Skeletal muscle tissue (tissue), 4 donors: ENCODE data around the gene KDM2B. TPM values are rescaled to one million over a fixed set of nuclear protein-coding genes. Genes with fewer than 3 reads are reported as not detected.

Experiments used
- H3K27ac ChIP-seq: one replicate; pipeline ENCODE4 v1.7.0; 2013; ENCODE audit warnings: mild to moderate bottlenecking, low read depth, low read length, inconsistent platforms
- H3K27me3 ChIP-seq, 3 donors: one replicate each; pipeline ENCODE4 v1.7.0; 2013; ENCODE audit warnings: low read length in 3 of 3; ENCODE audit not compliant: control insufficient read depth in 3 of 3, insufficient read depth in 3 of 3
- H3K36me3 ChIP-seq, 3 donors: one replicate each; pipeline ENCODE4 v1.7.0; 2013; ENCODE audit warnings: low read length in 3 of 3; ENCODE audit not compliant: control insufficient read depth in 3 of 3, insufficient read depth in 3 of 3
- H3K4me1 ChIP-seq, 3 donors: one replicate each; pipeline ENCODE4 v1.7.0; 2013; ENCODE audit warnings: low read length in 3 of 3, mild to moderate bottlenecking in 3 of 3; ENCODE audit not compliant: control insufficient read depth in 3 of 3, insufficient read depth in 3 of 3
- H3K4me3 ChIP-seq, 3 donors: one replicate each; pipeline ENCODE4 v1.7.0; 2013; ENCODE audit warnings: low read length in 3 of 3
- H3K9ac ChIP-seq, 3 donors: one replicate each; pipeline ENCODE4 v1.7.0; 2013; ENCODE audit warnings: low read length in 3 of 3, mild to moderate bottlenecking in 3 of 3, moderate library complexity in 2 of 3, low read depth in 1 of 3
- H3K9me3 ChIP-seq, 3 donors: one replicate each; pipeline ENCODE4 v1.7.0; 2013; ENCODE audit warnings: low read length in 3 of 3; ENCODE audit not compliant: control insufficient read depth in 3 of 3
- total RNA-seq: library from RNA; depleted of rRNA; stranded (reverse); fragments of >200 nt; gene quantifications from one replicate; pipeline ENCODE4 v1.2.3, GENCODE V29; 2014
- donor health status: Osteomylitis.

KDM2B gene
- total RNA-seq, 1 donor from 2014 or later: 28.7 TPM

DNA sequence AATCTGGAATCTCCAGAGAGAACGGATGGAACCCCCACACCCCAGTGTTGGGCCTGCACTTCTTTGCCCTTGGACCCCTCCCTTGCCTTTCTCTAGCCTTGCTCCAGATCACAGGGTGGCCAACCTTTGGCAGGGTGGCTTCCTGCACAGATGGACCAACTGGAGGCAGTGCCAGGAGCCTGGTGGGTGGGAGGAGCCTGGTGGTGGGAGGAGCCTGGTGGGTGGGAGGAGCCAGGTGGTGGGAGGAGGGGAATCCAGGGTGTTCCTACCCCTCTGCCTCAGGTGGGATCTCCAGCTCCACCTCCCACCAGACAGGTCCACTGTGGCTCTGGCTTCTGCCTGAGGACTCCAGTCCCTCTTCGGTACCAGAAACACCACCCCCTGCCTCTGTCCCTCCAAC is 30.5 kb upstream of the KDM2B start:
- peaks cover 11 to 15% (median 11%) of the 10 kb centered on the region in 3 donors for H3K4me1 ChIP-seq
- H3K36me3 ChIP-seq: no peaks in the 10 kb centered on the region
- H3K27me3 ChIP-seq: no peaks in the 10 kb centered on the region
- H3K9me3 ChIP-seq: no peaks in the 10 kb centered on the region
- peak overlapping the region; percentile 83 for H3K27ac ChIP-seq
- peak overlapping the region in 1 of 3 donors; percentile 81 for H3K9ac ChIP-seq
- no peak overlapping the region for H3K4me3 ChIP-seq

DNA sequence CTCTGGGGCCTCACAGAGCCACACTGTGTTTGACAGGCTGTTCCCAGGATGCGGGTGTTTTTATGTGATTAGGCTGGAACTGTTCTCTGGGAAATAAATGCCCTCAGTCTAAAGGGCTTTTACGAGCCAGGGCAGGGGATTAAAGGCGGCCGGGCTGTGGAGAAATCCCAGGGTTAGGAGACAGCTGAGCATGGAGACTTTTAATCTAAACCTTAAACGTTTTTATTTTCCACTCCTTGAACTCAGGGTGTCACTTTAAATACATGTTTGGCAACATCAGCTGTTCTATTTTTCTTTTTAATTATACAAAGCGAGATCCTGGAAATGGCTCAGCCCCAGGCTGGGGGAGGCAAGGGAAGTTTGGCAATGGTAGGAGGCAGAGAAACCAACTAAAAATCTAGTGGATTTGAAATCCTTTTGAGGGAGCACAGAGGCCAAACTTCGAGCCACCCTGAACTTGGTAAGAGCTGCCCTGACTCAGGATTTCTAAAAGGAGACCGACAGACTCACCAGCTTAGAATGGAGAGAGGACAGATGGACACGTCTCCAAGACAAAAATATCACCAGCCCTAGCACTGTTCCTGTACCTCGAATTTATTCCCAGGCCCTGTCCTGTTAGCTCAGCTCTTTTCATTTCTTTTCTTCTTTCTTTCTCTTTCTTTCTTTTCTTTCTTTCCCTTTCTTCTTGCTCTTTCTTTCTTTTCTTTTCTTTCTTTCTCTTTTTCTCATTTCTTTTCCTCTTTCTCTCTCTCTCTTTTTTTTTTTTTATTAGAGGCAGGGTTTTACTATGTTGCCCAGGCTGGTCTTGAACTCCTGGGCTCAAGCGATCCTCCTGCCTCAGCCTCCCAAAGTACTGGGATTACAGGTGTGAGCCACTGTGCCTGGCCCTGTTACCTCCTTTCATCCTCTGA is 29.7 kb upstream of the KDM2B start:
- Histone ChIP-seq H3K27me3 (no peaks in the 10 kb centered on the region), H3K4me1 (peaks cover 11 to 15% (median 11%) of the 10 kb centered on the region in 3 donors), H3K9ac (peak overlapping the region; percentile 55 to 81 (median 76)), H3K9me3 (no peaks in the 10 kb centered on the region), H3K36me3 (no peaks in the 10 kb centered on the region), H3K27ac (peak overlapping the region; percentile 83), H3K4me3 (no peak overlapping the region)

DNA sequence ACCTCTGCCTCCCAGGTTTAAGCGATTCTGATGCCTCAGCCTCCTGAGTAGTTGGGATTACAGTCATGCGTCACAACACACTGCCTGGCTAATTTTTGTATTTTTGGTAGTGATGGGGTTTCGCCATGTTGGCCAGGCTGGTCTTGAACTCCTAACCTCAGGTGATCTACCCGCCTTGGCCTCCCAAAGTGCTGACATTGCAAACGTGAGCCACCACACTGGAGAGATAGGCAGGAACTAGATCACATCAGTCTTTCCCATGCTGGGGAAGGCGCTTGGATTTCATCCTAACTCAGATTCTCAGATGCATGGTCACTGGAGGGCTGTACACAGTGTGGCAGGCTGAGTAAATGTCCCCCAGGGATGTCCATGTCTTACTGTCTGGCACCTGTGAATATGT is 27.5 kb upstream of the KDM2B start:
- H3K9me3 ChIP-seq: no peaks in the 10 kb centered on the region
- H3K27me3 ChIP-seq: no peaks in the 10 kb centered on the region
- no peaks in the 10 kb centered on the region for H3K36me3 ChIP-seq
- H3K9ac ChIP-seq: no peak overlapping the region
- H3K4me3 ChIP-seq: no peak overlapping the region
- no peak overlapping the region for H3K27ac ChIP-seq
- peaks cover 11 to 13% (median 11%) of the 10 kb centered on the region in 3 donors for H3K4me1 ChIP-seq

DNA sequence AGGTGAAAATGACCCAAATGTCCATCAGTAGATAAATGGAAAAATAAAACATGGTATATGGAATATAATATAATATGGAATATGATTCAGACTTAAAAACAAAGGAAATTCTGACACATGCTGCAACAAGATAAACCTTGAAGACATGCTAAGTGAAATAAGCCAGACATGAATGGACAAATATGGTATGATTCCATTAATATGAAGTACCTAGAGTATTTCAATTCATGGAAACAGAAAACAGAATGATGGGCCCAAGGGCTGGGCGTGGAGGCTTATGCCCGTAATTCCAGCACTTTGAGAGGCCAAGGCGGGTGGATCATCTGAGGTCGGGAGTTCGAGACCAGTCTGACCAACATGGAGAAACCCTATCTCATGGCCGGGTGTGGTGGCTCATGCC is 22.8 kb upstream of the KDM2B start:
- Histone ChIP-seq H3K9ac (no peak overlapping the region), H3K36me3 (no peaks in the 10 kb centered on the region), H3K9me3 (no peaks in the 10 kb centered on the region), H3K27me3 (no peaks in the 10 kb centered on the region), H3K4me1 (no peaks in the 10 kb centered on the region), H3K4me3 (no peak overlapping the region), H3K27ac (no peak overlapping the region)

DNA sequence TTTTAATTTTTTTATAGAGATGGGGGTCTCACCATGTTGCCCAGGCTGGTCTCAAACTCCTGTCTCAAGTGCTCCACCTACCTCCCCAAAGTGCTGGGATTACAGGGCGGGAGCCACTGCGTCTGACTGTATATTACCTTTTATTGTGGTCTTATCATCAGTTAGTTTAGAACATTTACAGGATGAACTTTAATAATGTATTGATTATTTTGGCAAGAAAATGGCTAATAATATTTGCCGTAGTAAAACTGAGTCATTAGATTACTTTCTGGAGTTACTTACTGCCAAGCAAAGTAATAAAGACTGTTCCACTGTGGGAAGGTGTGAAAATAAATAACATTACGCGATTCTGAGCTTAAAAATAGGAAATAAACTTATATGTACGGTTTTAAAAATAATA is 21.9 kb upstream of the KDM2B start:
- no peaks in the 10 kb centered on the region for H3K9me3 ChIP-seq
- H3K9ac ChIP-seq: no peak overlapping the region
- H3K4me1 ChIP-seq: no peaks in the 10 kb centered on the region
- no peaks in the 10 kb centered on the region for H3K36me3 ChIP-seq
- H3K4me3 ChIP-seq: no peak overlapping the region
- H3K27ac ChIP-seq: no peak overlapping the region
- no peaks in the 10 kb centered on the region for H3K27me3 ChIP-seq

DNA sequence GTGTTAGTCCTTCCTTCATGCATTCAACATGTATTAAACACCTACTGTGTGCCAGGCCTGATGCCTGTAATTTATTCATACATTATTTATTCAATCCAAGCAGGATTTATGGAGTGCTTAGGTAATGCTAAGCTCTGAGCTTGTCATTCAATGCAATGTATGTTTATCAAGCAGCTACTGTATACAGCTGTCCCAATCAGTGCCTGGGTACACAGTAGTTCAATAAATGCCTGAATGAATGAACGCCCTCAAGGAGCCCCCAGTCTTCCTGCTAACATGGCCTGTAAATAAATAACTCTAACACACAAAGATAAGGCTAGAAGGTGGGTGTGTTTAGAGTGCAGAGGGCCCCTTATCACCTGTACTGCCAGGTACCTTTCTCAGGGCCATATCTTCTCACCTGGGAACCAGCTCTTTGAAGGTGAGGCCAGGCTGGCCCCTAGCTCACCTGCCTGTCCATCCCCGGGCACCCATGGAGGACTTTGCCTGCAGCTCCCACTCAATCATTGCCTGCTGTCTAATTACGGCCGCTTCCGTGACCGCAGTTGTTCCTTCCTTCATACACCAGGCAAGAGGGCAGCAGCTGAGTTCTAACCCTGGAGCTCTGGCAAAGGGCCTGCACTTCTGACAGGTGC is 20.0 kb upstream of the KDM2B start:
- H3K27me3 ChIP-seq: no peaks in the 10 kb centered on the region
- H3K4me3 ChIP-seq: no peak overlapping the region
- no peaks in the 10 kb centered on the region for H3K9me3 ChIP-seq
- no peak overlapping the region for H3K27ac ChIP-seq
- no peaks in the 10 kb centered on the region for H3K36me3 ChIP-seq
- peak overlapping the region in 1 of 3 donors; percentile 33 for H3K9ac ChIP-seq
- no peaks in the 10 kb centered on the region for H3K4me1 ChIP-seq

DNA sequence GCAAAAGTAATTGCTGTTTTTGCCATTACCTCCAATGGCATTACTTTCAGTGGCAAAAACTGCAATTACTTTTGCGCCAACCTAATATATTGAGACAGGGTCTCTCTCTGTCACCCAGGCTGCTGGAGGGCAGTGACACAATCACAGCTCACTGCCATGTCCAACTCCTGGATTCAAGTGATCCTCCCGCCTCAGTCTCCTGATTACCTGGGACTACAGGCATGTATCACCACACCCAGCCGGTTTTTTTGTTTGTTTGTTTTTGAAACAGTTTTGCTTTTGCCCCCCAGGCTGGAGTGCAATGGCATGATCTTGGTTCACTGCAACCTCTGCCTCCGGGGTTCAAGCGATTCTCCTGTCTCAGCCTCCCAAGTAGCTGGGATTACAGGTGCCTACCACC is 15.7 kb upstream of the KDM2B start:
- Histone ChIP-seq H3K27ac (no peak overlapping the region), H3K9ac (no peak overlapping the region), H3K27me3 (no peaks in the 10 kb centered on the region), H3K4me1 (peaks cover 0 to 3% (median 0%) of the 10 kb centered on the region in 3 donors), H3K4me3 (no peak overlapping the region), H3K9me3 (no peaks in the 10 kb centered on the region), H3K36me3 (no peaks in the 10 kb centered on the region)

DNA sequence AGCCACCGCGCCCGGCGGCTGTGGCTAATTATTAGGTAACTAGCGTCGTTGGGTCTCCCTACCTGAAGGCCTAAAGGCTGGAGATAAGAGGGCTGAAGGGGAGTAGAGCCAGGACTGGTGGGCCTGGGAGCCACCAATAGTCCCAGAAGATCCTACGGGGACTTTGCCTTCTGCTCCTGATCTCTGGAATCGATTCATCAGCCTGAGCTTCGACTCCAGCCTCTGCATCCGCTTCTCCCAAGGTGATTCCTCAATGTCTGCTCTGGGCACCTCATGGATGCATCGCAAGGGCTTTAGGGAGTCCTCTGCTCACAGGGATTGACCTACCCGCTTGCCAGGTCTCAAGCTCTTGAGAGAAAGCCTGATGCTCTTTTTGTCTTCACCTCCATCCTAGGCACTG is 14.7 kb upstream of the KDM2B start:
- Histone ChIP-seq H3K4me1 (peaks cover 6 to 9% (median 6%) of the 10 kb centered on the region in 3 donors), H3K9me3 (no peaks in the 10 kb centered on the region), H3K27me3 (no peaks in the 10 kb centered on the region), H3K9ac (no peak overlapping the region), H3K36me3 (no peaks in the 10 kb centered on the region), H3K4me3 (no peak overlapping the region), H3K27ac (no peak overlapping the region)

DNA sequence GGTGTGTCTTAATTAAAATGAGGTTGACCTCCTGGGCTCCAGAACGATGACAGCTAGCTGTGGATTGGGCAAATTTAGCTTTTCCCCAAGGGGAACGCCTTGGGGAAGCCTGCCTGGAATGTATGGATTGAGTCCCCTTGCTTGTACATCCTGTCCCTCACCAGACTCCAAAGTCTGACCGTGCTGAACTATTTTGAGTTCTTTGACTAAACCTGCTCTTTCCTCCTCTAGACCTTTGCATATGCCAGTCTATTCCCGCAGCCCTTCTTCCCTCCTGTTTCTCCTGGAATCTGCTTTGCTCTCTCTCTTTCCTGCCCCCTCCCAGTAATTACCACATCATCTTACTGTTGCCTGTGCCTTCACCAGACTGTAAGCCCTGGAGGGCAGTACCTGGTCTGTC is 11.5 kb upstream of the KDM2B start:
- H3K4me1 ChIP-seq: peaks cover 9 to 12% (median 9%) of the 10 kb centered on the region in 3 donors
- no peaks in the 10 kb centered on the region for H3K9me3 ChIP-seq
- no peaks in the 10 kb centered on the region for H3K36me3 ChIP-seq
- H3K4me3 ChIP-seq: no peak overlapping the region
- no peak overlapping the region for H3K9ac ChIP-seq
- no peaks in the 10 kb centered on the region for H3K27me3 ChIP-seq
- no peak overlapping the region for H3K27ac ChIP-seq

DNA sequence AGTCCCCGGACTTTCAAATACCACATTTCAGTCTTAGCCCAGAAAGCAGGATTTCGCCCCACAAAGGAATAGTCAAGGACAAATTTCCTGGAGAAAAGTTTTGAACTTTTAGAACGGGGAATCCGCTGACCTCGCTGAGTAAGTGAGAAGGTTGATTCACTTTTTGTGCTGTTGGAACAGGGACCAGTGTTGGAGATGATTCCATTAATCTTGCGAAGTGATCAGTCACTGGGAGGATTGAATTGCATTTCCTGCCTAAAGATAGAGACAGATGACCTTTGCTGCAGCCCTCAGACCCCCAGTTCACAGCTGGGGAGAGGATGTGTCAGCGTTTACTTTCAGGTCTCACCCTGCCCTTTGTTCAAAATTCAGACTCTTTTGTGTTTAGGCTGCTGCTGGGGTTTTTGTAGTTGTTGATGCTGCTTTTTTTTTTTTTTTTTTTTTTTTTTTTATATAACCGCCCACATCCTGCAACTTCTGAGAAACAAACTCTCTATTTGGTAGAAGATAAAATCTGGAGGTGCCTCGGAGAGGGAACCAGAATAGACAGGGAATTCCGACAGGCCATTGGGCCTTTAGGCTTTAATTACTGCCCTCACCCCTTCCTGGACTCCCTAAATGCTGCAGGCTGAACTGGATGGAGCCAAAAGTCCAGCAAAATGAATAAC is 9.8 kb upstream of the KDM2B start:
- Histone ChIP-seq H3K9me3 (no peaks in the 10 kb centered on the region), H3K27me3 (no peaks in the 10 kb centered on the region), H3K27ac (peak overlapping the region; percentile 90), H3K4me3 (peak overlapping the region; percentile 22 to 66 (median 53)), H3K36me3 (no peaks in the 10 kb centered on the region), H3K9ac (peak overlapping the region; percentile 79 to 87 (median 81)), H3K4me1 (peaks cover 9 to 12% (median 9%) of the 10 kb centered on the region in 3 donors)
